HG03060 (cell line): Measurements from ENCODE around the gene TTC4.
"Not testable (repeated sequence)": the region's sequence is repeated elsewhere in the genome, so short reads cannot be mapped to it uniquely, and the experiment has no call there.

Experiments
- ATAC-seq: cut with Tn5 transposase; IDR thresholded peaks from one replicate; pipeline ENCODE4 v1.9.1; 2021; ENCODE audit warnings: low read depth, moderate number of reproducible peaks; ENCODE audit not compliant: unreplicated experiment

Gene TTC4

DNA sequence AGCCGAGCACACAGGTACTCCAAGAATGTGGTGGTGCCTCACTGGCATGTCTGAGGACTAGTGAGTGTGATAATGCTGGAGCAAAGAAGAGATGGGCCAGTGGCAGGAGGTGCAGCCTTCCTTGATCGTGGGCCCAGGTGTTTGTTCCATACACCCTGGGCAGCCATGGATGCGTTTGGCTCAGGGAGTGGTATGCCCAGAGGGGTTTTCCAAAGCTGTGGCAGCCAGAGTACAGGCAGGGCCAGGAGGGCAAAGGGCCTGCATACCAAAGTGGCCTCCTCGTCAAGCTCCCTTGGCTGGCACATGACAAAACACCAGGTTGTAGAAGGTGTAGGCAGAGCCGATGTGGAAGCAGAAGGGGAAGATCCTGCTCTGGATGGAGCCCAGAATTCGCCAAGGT is 29.6 kb downstream of the TTC4 start:
- ATAC-seq = no peak

GRCh38 chr1:54745864-54746263 is 30.2 kb downstream of the TTC4 start:
- ATAC-seq = no peak

GRCh38 chr1:54748094-54748835 is 32.6 kb downstream of the TTC4 start:
- no peak for ATAC-seq

DNA sequence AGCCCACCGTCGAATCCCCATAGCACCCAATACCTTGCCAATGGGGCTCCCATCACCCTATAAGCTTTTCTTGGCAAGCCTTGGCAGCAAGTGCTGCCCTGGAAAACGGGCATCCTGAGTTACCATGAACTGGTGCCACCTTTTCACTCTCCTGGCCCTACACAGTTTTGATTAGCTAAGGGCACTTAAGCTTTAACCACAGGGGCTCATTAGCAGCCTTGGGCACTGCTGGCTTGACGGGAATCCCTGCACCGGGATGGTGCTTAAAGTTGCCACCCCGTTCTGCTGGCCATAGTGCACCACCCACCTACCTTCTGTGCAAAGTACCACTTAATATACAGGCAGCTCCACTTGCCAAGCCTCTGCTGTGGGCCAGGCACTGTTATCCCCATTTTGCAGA is 34.9 kb downstream of the TTC4 start:
- no peak for ATAC-seq

DNA sequence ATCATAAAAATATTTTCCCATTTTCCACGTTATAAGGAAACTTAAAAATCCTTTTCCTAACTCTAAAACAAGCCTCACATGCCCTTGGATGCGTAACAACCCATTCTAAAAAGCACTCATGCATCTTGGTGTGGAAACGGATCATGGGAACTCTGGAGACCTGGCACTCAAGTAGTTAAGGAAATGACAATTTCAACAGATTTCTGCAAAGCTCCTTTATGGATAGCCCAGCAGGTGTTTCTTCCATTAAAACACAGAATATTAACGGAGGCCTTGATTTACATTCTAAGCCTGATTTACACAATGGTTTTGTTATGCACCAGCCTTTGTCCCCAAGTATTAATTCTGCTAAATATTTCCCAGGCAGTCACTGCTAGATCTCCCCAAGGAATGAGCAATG is 35.8 kb downstream of the TTC4 start:
- ATAC-seq = no peak

- ATAC-seq = no peak
These were observed 38.4 kb downstream of the TTC4 start for GRCh38 chr1:54754045-54754444.

- no peak for ATAC-seq
These were observed 39.0 kb downstream of the TTC4 start for GRCh38 chr1:54754486-54755285.

GRCh38 chr1:54757833-54758232 is 42.2 kb downstream of the TTC4 start:
- ATAC-seq = no peak

- no peak for ATAC-seq
These were observed 43.2 kb downstream of the TTC4 start for GRCh38 chr1:54758678-54759348.

DNA sequence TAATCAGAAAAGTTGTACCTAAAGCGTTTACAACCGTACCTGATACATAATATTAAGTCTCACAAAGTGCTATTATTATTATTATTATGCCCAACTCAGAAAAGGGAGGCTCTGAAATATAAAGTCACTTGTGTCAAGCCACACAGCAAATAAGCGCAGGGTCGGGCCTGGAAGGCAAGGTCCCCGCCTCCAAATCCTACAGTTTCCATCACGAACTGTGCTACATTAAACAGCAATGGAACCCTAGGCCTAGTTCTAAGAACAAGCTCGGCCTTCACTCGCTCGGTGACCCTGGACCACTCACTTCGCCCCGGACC is 48.1 kb downstream of the TTC4 start:
- ATAC-seq = no peak

- ATAC-seq = peak; percentile 94
These were observed 48.7 kb downstream of the TTC4 start, which contains the start of gene PARS2 for GRCh38 chr1:54764133-54764921. PARS2 (minus strand) TSS chr1:54764523; CDS start chr1:54759161, 5,362 bp downstream.

DNA sequence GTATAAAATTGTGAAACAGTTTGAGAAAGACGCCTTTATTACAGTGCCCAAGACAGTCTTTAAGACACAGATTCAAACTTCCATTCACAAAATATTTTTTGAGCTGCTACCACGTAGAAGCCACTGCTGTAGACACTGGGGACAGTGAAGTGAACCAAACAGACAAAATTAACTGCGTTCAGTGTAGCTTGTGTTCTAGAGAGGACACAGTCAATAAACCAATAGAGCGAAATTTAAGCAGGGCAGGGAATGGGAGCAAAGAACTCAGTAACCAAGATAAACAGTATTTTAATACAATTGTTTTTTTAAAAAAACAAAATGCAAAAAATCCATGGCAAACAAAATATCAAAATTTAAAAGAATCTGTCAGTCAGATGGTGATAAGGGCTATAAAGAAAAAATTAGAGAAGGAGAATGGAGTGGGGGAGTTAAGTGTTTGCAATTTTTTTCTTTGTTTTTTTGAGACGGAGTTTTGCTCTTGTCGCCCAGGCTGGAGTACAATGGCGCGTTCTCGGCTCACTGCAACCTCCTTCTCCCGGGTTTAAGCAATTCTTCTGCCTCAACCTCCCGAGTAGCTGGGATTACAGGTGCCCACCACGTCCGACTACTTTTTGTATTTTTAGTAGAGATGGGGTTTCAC is 49.4 kb downstream of the TTC4 start:
- peak; percentile 4 for ATAC-seq

DNA sequence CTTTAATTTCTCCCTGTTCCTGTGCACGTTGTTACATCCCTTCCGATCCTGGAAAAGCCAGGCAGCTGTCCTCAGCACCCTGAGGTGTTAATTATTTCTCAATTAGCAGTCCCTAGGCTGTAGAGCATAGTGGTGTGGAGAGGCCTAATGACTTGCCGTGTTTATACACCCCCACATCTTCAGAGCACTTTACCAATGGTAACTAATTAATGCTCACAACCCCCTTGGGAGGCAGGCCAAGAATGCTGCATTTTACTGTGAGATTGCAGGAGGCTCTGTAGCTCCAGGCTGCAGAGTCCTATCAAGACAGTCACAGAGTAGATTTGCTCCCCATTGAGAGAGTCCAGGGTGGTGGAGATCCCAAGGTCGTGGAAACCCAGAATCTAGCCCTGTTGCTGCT is 51.1 kb downstream of the TTC4 start:
- ATAC-seq = no peak

- no peak for ATAC-seq
These were observed 51.9 kb downstream of the TTC4 start for GRCh38 chr1:54767526-54767925.

DNA sequence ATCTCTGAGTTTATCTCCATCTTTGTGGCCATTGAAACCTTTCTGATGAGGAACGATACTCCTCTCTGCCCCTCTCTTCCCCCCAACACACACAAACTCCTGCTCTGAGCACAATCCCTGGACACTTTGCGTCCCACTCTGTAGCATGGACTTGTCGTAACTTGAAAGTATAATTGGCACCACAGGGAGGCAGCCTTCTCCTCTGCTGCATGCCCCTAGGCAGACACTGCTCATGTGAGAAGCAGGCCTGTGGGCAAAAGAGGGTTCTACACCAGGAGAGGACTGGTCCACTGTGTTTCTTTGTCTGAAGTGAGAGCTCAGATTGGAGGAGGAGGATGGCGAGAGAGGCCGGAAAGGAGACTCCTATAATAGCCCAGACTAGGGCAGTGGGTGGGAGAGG is 52.4 kb downstream of the TTC4 start:
- no peak for ATAC-seq

DNA sequence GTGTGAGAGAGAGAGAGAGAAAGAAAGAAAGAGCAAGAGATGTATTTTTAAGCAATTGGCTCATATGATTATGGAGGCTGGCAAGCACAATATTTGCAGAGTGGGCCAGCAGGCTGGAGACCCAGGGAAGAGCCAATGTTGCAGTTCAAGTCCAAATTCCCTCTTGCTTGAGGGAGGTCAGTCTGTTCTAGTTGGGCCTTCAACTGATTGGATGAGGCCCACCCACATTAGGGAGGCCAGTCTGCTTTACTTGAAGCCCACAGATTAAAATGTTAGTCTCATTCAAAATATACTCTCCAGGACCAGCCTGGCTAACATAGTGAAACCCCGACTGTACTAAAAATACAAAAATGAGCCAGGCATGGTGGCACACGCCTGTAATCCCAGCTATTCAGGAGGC is 57.3 kb downstream of the TTC4 start:
- no peak for ATAC-seq

- no peak for ATAC-seq
These were observed 59.3 kb downstream of the TTC4 start for GRCh38 chr1:54774820-54775498.

GRCh38 chr1:54775828-54776721 is 60.4 kb downstream of the TTC4 start:
- not testable (repeated sequence) for ATAC-seq

GRCh38 chr1:54777011-54777410 is 61.4 kb downstream of the TTC4 start:
- ATAC-seq = no peak
